Fibroblast of skin of right biceps (primary cell): Measurements from ENCODE around the gene NKX2-8.

Experiments used
- DNase-seq: peaks from one replicate; pipeline ENCODE4 v3.0.0-alpha.2; 2013

Gene NKX2-8

DNA sequence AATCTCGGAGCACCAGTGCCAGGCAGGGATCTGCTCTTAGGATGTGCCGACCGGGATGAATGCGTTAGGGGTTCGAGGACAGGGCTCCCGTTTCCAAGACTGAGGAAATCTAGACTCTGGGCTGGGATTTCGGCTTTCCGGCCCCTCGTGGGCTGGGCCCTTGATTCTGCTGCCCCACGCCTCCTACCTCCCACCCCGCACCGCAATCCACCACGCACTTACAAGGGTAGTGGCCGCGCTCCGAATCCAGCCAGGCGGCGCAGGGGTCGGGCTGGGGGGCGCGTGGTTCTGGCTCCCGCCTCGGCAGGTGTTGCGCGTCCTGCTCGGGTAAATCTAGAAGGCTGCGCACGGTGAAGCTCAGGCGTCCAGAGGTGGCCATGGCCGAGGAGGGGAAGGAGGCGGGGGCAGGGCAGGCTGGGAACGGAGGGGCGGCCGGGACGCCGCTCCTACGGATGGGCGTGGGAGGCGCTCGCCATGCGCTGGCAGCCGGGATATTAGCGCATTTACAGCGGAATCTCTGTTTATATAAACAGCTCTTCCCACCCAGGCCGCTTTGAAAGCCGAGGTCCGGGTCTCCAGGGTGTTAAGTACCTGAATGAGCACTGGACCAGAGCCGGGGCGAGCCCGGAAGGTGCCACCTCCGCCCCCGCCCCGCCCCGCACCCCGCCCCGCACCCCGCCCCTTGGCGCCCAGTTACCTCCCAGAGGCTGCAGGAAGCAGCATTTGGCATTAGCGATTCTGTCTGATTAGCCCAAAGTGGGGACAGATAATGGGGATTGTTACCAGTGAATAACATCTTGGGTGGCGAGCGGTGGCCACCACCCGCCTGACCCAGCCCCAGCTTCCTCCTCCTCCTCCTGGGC, at the start of gene NKX2-8:
NKX2-8 (minus strand) TSS at position 604 of the 863 bp plus-strand sequence; CDS start at position 379, 225 bp downstream.
- no peak for DNase-seq

DNA sequence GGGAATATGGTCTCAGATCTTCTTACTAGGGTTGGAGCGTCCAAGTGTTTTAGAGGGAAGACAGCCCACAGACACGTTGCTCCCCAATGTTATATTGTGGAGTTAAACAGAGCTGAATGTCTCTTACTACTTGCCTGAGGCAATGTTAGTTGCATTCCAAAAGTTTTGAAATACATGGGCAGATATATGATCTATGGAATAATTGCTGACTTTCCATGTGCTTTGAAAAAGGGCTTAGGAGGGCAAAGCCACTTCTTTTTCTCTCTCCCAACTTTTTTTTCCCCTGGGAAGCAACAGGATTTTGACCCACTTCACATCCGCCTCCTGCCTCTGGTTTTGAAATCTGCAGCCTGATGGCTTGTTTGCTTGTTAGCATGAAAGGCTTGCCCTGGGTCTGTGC, 45.6 kb upstream of the NKX2-8 start:
- DNase-seq = no peak

GRCh38 chr14:36626151-36626550, 43.7 kb upstream of the NKX2-8 start:
- no peak for DNase-seq

DNA sequence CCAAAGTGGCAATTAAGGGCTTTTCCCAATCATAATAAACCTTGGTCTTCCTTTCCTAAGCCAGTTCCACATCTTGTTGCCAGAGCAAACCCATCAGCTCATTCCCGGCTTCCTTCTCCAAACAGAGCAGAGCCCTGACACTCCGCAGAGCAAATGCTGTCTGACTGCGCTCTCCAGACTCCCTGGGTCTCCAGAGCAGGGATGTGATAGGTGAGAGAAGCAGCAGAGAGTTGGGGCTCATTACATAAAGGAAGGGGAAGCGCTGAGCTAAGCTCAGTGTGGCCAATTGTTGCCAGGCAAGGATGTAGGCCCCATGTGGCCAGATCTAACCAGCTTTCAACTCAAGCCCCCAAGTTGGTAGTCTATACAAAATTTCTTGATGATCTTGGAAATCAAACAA, 43.0 kb upstream of the NKX2-8 start:
- DNase-seq = no peak

GRCh38 chr14:36625014-36625413, 42.6 kb upstream of the NKX2-8 start:
- no peak for DNase-seq

GRCh38 chr14:36619853-36620252, 37.4 kb upstream of the NKX2-8 start:
- no peak for DNase-seq

GRCh38 chr14:36619131-36619530, 36.7 kb upstream of the NKX2-8 start:
- DNase-seq = no peak

DNA sequence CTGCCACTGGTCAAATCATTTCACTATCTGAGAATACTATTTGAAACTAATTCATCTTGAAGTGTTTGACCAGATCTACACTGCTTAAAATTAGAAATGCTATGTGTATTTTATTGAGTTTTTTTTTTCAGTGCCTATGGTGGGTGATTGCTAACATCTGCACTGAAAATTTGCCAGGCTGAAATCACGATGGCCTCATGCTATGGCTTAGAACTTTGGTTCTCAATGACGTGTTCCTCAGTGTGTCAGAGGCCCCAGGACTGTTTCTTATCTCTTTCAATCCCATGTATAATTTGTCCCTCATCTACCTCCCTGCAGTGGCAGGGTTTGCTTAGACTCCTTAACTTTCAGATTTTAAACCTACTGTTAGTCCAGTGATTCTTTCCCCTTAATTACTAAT, 36.2 kb upstream of the NKX2-8 start:
- no peak for DNase-seq

DNA sequence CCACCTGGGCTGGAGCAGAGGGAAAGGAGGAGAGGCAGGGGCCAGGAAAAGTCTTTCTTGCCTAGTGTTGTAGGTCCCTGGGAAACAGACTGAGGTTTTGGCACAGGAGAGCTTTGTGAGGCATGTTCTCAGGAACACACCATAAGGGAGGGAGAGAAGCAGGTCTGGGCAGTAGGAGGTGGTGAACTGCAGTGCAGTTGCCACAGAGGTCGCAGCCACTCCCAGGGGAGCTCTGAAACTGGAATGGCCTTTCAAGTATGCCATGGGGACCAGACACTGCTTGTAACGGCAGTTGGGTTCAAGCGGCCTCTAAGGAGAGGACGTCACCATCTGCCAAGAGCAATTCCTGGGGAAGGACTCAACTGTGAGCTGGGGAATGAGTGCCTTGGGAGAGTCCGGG, 35.4 kb upstream of the NKX2-8 start:
- no peak for DNase-seq

DNA sequence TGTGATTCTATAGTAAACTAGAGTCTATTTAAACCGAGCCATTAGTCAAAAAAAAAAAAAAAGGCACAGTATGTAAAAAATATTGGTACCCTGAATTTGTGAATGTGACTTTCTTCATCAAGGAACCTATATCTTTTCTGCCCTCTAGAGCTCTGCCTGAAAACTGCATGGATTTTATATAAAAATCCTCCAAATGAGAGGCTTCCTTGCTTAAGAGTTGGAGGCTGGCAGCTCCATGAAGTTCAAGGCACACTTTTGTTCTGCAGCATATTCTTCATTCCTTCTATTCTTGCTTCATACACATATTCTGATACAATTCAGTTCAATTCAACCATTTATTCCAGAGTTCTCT, 23.1 kb upstream of the NKX2-8 start:
- DNase-seq = no peak

GRCh38 chr14:36604757-36605505, 22.5 kb upstream of the NKX2-8 start:
- peak; percentile 63 for DNase-seq

DNA sequence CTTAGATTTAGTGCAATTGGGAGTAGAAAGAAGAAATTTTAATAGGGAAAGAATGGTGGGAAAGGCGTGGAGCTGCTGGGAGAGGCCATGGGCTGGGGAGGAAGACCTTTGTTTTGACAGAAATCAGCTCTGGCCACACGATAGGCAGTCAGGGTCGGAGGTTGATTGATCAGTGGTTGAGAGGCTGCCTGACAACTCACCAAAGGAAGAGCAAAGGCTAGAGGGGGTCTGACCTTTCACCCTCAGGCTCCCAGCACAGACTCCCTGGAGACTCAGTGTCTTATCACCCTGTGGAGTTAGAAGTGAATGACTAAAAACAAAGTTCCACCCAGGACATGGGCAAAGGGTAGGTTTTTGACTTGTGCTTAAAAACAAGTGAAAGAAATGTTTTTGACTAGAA, 18.0 kb upstream of the NKX2-8 start:
- DNase-seq = no peak

DNA sequence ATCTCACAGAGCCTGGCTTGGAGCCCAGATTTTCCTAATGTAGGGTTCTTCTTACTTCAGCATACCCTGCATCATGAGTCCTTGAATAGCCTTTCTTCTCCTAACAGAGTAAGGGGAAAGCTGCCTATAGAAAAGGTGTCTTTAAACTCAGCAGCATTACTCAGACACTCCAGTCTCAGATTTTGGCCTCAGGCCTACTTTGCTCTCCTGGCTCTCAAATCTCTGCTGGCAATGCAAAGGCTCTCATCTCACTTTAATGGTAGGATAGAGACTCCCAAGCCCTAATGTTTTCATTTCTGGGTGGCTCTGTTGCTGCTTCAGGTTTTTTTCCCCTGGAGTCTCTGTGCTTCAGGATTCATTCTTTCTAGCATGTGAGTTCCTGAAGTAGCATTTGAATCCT, 9.1 kb upstream of the NKX2-8 start:
- no peak for DNase-seq

GRCh38 chr14:36588788-36589187, 6.4 kb upstream of the NKX2-8 start:
- no peak for DNase-seq

GRCh38 chr14:36588119-36588518, 5.7 kb upstream of the NKX2-8 start:
- no peak for DNase-seq

GRCh38 chr14:36585100-36585499, 2.7 kb upstream of the NKX2-8 start:
- no peak for DNase-seq

- DNase-seq = no peak
These were observed 1.7 kb upstream of the NKX2-8 start for GRCh38 chr14:36583893-36584811.

DNA sequence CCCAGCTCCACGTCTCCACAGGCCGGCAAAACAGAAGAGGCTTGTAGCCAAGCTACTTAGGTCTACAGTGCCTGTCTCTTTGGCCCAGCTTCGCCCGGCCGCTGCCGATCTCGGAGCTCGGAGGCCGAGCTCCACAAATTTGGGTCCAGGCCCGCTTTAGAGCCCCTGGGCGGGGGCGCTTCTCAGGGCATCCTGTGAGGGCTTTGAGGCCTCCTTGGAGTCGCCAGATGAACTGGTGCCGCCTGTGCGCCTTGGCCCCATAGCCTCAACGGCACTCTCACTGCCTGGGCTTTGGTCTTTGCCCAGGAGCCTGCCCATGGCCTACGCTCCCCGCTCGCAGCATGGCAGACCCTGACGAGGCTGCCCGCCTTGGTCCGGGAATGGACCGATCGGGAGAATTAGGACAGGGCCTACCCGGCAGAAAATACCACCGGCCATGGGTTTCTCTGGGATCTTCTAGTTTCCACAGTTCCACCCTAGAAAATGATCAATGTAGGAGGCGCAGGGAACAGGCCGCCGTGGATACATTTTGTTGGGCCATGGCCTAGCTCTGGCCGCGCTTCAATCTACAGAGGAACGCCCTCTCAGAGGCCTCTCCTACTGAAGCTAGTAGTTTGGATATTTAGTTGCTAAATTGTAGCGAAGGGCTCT, 953 bp upstream of the NKX2-8 start:
- DNase-seq = no peak

GRCh38 chr14:36582874-36583241, 444 bp upstream of the NKX2-8 start:
- DNase-seq = no peak

GRCh38 chr14:36580856-36581831, 1.3 kb downstream of the NKX2-8 start:
- DNase-seq = peak; percentile 12

- DNase-seq = no peak
These were observed 2.1 kb downstream of the NKX2-8 start for GRCh38 chr14:36580141-36580855.
